HepG2 (cell line): ENCODE results near the gene SLC25A27.

Experiments used
- ETS1 ChIP-seq: sonication (generic); formaldehyde crosslinking; IDR thresholded peaks from 2 replicates; pipeline ENCODE4 v1.4.0; 2020; ENCODE audit warnings: missing genetic modification reagents
- FOXM1 ChIP-seq: sonication (generic); formaldehyde crosslinking; IDR thresholded peaks from 2 replicates; pipeline ENCODE4 v1.5.0; 2020; ENCODE audit warnings: missing genetic modification reagents
- NCOR1 ChIP-seq: fragments of 200-600 bp; sonication (generic); IDR thresholded peaks from 2 replicates; pipeline ENCODE4 v1.7.0; 2017; ENCODE audit warnings: antibody characterized with exemption, low read length, borderline replicate concordance
- TCF12 ChIP-seq, 2 experiments: fragments of 450-650 bp in 1 of 2; sonication (generic) in 1 of 2; formaldehyde crosslinking in 1 of 2; IDR thresholded peaks; 2 replicates each; pipeline versions ENCODE4 v1.6.1 to v1.8.0; 2017 to 2022; ENCODE audit warnings: antibody characterized with exemption in 1 of 2, mild to moderate bottlenecking in 1 of 2, missing genetic modification reagents in 1 of 2, moderate library complexity in 1 of 2

GRCh38 chr6:46653439-46654195, 842 bp downstream of the SLC25A27 start:
- TF ChIP-seq NCOR1 = no peak
- TF ChIP-seq TCF12 (IDR thresholded peaks at IDR 0.05) = no peak
- no peak for TF ChIP-seq TCF12 (CRISPR knock-in tag; IDR thresholded peaks at IDR 0.05)
- no peak for TF ChIP-seq FOXM1 (CRISPR knock-in tag)
- TF ChIP-seq ETS1 (CRISPR knock-in tag) = no peak
